Stimulated activated CD4-positive, alpha-beta T cell treated with anti-CD3 and anti-CD28 coated beads, Interleukin-12 subunit alpha, Interleukin-12 subunit beta, amount 100 ng/mL, for 24 hours (primary cell): Measurements from ENCODE around the gene TXNIP.
A peak's percentile ranks its signal among the peaks of the same experiment; 100 is the strongest.

Experiments
- DNase-seq, 2 experiments: peaks; one replicate each; pipeline ENCODE4 v3.0.0-alpha.2; 2020; ENCODE audit warnings: low read depth in 2 of 2

Gene TXNIP

DNA sequence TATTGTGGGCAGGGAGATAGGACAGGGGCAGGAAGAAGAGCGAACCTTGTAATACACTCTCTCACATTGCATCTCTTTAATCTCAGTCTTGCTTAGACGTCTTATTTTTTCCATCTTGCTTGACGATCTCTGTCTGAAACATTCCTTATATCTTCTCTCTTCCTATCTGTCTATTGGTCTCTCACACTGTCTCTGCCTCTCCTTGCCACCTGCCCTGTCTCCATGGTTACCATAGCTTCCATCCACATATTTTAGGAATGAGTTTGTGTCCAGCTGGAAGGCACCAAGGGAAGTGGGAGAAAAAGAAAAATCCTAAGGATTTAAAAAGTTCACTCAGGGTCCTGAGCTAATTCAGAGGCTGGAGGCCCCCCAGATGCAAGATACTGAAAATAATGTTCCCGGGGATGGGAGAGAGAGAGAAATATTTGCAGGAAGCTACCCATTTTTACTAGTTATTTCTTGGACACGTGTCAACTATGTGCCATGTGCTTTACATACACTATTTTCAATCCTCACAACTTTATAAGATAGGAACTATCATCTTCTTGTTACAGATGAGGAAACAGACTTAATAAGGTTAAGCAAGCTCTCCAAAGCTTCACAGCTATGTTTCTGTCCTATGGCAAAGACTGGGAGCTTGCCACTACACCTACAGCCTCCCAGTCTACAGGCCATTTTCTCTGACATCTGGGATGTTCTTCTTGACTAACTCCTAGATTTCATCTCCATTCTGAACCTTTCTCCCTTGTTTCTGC lies 32.9 kb downstream of the TXNIP start:
- DNase-seq = no peak

DNA sequence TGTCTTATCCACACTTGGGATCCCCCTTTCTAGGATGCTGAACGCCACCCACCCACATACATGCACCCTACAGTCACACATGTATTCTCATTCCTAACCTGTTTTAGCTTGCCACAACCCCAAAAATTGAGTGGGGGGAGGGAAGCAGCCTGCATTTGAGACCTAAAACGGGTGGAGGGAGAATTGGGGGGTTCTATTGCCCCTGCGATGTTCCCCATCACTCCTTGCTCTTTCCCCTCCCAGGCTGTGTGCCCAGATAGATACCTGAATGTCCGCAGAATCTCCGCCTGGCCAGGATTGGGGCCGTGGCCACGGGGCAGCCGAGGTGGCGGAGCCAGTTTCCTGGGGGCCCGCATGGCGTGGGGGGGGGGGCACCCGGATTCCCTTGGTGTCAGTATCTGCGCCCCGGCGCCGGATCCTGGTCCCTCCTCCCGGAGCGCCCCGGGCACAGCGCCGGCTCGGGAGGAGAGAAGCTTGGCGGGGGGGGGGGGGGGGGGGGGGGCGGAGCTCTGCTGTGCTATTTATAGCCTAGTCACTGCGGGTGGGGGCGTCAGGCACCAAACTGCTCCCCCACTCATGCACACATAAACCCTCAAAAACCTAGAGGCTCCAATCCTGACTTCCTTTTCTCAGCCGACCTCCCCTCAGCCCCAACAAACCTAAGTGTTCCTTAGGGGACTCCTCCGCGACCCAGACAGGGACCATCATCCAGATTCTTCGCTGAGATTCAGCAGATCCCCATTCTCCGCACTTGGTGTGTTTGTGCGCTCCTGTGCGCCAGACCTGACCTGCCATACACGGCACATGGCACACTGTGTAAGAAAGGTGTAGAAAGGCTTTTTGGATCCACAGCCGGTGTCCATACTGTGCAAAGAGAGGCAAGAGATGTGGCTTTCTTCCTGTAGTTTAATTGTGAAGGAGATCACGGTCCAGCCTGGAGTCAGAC lies 33.9 kb downstream of the TXNIP start:
- no peak for DNase-seq

DNA sequence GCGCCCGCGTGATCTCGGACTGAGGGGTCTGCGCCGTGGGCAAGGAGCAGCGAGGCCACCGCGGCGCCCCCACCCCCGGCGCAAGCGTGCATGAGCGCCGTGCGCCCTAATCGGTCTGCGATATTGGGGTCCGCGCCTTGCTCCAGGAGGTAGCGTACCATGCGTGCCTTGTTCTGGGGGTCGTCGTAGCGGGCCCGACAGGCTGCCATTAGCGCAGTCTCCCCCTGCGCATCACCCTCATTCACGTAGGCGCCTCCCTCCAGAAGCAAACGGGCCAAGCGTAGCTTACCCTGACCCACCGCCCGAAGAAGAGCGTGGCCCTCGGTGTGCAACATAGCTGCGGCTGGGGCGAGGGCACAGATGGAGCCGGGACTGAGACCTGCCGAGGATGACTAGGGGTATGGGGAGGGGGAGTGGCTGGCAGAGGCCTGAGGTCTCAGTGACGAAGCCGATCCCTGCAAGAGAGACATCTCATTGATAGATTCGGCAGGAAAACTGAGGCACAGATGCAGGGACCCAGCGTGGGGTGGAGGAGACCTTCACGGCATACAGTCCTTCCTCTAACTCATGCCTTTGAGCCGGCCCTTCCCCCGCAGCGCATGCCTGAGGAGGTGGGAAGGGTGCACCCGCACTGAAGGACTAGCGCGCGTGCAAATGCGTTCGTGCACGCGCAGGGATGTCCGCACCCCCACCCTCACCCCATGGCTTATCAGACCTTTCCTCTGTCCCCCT lies 34.8 kb downstream of the TXNIP start:
- peak; percentile 47 to 59 for DNase-seq

DNA sequence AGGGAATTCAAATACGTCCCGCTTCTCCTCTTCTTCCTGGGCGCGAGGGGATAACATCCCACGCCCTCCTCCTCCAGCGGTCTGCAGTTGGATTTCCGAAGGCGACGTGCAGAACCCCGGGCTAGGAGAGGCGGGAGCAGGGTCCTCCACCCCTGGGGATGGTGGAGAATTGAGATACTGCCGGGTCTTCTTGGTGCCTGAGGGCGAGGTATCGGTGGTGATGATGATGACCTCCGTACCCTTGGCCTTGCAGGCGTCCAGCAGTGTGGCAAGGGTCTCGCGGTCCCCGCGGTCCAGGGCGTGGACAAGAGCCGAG lies 35.3 kb downstream of the TXNIP start:
- DNase-seq = no peak

DNA sequence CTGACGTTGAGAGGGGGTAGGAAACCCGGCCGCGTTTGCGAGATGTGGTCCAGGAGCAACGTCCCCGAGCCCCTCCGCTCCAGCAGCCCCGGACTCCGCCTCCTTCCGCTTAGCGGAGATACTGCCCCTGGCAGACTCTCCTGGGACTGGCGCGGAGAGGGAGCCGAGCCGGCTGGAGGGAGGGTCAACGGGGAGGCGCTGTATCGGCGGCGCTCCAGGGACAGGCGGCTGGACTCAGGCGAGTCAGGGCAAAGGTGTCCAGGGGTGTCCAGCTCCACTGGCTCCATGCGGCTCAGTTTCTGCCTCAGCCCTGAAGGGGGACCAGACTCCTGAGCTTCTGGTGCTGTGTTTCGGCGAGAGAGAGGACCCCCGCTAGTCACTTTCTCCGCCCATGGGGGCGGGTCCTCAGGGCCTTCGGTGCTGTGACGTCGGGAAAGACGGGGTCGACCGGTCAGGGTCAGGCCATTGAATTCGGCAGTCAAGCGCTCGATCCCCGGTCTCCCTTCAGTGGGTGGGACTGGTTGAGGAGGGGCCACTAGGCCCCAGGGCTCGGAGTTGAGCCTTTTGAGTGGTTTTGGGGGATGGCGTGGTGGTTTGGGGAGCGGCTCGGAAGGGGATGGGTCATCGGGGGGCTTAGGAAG lies 35.8 kb downstream of the TXNIP start:
- no peak for DNase-seq

DNA sequence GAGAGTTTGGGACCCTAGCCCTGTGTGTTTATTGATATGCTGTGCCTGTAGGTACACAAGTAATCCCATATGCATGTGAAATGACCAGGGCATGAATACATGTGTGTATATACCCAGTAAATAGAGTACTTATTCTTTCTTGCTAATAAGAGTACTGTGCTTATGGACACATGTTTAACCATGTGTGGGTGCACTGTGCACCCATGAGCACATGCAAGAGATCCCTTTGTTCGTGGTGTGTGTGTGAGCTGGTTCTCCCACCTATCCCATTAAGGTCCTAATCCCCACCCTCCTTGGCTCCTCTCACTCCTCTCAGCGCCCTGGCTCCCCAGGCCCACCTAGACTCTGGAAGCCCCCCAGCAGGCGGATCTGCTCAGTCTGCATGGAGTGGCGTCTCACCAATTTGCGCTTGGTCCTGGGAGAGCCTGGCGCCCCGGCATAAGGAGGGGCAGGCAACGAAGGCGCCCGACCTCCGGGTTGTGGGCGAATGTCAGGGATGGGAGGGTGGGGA lies 36.4 kb downstream of the TXNIP start:
- no peak for DNase-seq

DNA sequence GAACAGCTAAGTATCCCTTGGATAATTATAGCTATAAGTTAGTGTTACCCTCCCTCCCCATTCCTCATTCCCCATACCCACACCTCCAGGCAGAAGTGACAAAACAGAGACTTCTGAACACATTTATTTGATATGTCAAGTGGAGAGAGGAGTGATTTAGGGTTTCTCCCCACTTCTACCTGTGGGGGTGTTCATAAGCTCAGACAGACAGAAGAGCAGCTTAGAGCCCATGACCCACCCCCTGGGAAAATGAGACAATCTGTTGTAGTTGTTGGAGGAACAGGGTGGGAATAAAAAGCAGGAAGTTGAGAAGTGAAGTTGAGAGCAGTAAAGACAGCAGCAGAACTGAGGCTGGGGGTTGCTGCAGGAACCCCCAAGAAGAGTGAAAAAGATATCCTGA lies 37.0 kb downstream of the TXNIP start:
- no peak for DNase-seq

DNA sequence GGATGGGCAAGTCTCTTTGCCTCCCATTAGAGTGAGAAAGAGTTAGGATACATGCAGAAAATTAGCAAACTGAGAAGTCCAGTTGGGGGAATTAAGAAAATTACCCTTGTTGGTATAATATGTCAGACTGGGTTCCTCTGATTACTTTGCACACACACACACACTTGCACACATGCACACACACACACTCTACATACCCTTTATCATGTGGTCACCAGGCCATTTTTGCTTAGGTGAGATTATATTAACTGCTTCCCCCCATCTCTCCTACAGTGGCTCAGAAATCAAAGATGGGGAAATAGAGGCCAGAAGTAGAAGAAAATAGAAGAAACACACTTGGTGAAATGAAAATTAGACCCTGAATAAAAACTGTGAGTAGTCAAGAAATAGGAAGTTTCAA lies 37.6 kb downstream of the TXNIP start:
- DNase-seq = no peak

DNA sequence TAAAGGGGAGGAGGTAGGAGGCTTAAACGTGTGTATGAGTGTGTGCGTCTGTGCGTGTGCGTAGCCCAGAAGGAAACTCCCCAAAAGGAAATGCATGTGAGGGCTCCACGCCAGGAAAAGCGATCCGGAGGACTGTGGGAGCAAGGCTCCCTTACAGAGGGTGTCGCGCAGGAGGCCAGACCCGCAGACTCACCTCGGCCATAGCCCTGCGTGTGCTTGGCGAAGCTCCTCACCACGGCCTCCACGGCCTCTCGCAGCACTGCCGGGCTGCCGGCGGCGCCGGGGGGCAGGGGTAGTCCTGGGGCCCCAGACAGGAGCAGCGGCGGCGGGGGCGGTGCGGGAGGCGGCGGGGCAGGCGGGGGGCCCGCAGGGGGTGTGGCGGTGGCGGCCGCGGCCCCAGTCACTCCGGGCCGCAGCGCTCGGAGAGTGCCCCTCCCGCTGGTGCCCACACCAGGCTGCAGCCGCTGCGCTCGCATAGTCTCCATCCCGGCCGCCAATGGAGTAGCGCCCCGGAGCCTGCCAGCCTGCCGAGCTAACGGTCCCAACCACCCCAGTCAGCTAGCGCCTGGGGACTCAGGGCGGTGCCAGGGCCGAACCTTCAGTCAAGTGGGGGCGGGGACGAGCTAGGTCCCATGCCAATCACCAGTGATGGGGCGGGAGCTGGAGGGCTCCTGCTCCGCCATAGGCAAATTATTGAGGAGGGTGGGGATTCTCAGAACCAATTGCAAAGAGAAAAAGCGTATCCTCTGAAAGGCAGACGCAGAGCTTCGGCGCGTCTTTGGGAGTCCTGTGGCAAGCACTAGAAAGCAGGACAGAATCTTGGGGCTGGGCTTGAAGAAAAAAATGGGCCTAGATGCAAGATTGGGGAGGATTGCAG lies 38.7 kb downstream of the TXNIP start, which contains the start of gene LIX1L:
LIX1L (minus strand) TSS at position 575 of the 877 bp plus-strand sequence; CDS start at position 485, 90 bp downstream.
- DNase-seq = peak; percentile 87 to 95

DNA sequence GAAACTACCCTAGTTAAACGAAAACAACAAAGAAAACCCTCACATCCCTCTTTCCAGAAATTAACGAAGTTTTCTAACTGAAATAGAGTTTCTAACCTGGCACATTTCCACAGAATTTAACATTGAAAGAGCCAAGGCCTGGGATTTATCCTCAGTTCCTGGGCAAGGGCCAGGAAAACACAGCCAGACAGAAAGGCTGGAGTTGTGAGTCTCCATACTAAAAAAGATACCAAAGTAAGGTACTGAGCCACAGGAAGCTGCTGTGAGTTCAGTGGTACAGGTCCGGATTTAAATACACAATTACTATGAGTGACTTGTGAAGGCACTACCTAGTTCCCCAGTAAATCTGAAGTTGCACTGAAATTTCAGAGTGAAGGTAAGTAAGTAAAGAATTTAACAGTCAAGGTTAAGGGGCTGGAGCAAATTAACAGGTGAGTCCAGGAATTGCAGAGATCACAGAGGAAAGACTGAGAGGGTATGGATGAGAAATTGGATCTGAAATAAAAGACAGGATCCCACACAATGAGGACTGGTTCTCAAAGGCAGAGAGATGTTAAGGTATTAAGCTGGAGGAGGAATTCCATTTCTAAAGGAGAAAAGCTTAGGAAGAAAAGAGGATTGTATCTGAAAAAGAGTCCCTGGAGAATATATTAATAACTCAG lies 39.5 kb downstream of the TXNIP start:
- no peak for DNase-seq

DNA sequence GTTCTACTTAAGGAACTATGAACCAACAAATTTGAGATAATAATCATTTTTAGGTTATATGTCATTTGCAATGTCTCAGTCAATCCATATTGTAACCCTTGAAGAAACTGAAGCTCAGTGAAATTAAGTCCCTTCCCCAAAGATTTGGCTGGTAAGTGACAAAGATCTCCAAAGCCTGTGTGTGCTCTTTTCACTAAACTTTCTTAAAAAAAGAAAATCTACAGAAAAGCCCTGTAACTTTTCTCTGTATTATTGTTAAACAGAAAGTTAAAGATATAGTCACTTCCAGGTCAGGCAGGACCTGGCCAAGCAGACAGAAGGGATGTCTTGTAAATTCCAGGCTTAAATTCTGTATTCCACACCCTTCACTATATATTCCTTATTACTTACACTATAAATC lies 40.0 kb downstream of the TXNIP start:
- DNase-seq = no peak

DNA sequence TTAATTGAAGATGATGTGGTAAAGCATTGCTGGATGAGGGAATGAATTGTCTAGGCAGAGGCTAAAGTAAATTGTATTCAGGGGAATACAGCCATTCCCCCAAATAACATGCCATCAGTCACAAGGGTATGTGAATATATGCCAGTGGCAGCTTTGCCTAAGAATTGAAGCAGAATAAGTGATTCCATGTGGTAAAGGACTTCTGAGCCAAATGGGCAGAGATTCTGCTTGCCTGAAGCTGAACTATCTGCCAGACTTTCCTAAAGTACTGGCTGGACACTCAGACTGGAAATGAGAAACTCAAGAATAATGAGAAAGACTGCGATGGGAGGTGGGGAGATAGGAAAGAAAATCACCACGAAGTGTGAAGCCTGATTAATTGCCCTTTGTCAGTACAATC lies 40.9 kb downstream of the TXNIP start:
- DNase-seq = no peak

DNA sequence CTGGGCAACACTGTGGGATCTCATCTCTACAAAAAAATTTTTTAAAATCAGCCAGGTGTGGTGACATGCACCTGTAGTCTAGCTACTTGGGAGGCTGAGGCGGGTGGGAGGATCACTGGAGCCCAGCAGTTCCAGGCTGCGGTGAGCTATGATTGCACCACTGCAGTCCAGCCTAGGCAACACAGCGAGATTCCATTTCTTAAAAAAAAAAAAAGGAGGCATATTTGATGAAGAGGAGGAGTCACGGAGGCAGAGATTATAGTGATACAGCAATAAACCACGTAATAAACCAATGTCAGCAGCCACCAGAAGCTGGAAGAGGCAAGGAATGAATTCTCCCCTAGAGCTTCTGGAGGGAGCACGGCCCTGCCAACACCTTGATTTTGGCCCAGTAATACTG lies 42.5 kb downstream of the TXNIP start:
- DNase-seq = no peak

DNA sequence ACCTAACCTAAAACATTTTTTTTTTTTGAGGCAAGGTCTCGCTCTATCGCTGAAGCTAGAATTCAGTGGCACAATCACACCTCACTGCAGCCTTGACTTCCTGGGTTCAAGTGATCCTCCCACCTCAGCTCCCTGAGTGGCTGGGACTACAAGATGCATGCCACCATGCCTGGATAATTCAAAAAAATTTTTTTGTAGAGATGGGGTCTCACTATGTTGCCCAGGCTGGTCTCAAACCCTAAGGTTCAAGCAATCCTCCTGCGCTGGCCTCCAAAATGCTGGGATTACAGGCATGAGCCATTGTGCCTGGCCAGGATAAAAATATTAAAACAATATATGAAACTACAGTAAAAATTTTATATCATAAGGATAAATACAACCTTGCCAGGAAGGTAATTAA lies 43.5 kb downstream of the TXNIP start:
- DNase-seq = no peak

DNA sequence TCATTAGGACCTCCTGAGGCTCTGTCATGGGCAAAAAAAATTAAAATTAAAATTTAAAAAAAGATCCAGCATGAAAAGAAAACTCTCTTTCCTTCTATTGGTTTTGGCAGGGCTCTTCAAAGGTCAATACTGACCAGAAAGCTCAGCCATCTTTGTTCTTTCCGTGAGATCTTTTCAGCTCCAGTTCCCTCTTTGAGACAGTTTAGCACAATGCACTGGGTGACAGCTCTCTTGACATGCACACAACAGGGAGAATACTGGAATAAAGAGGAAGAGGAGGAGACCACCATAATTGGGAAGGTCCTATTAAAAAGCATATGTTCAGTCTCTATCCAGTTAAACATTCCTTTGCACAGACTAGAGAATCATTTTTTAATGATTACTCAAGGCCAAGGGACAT lies 44.9 kb downstream of the TXNIP start:
- DNase-seq = no peak

DNA sequence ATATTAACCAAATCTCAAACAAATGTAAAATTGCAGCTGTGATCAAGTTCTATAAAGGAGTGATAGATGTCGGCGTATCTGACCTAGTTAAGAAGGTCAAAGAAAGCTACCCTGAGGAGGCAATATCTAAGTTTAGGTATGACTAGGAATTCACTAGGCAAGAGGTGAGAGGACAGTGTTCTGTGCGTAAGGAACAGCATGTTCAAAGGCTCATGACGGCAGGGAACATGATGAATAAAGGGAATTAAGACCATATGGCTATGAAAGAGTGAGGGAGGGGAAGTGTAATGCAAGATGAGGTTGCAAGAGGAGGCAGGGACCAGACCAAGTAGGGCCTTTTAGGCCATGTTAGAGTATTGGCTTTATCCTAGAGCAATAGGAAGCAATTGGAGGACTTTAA lies 47.2 kb downstream of the TXNIP start:
- DNase-seq = no peak

DNA sequence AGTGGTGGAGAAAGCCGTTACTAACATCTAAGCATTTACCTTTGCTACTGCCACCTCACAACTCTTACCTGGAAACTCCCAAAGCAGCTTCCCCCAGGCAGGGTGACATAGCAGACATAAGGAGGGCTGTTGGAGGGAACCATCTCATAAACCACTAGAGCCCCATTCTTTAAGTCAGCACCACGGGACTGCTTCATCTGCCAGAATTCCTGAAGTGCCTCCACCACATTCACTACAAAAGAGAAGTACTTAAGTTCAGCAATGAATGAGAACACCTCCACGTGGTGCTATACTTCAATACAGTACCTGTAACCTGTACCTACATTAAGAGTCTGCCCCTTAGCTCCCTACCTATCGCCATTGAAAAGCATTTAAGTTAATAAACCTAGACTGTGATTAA lies 48.8 kb downstream of the TXNIP start:
- no peak for DNase-seq

DNA sequence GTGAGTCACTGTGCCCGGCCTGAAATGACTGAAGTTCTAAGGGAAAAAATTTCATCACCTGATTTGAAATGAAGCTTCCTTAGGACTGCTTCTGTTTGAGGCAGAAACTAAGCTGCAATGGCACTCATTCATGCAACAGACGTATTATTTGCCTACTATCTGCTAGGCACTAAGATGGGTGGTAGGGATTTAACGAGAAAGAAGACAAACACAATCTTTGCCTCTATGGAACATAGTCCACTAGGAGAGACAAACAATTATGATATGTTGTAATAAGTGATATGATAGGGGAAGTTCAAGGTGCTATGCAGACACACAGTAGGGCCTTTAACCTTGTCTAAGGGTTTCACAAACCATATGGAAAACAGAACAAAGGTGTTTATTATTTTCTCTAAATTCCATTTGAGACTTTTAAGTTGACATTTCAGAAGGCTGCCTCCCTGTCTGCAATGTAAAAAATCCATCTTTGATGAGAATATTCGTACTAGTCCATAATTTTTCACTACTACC lies 49.8 kb downstream of the TXNIP start:
- no peak for DNase-seq

DNA sequence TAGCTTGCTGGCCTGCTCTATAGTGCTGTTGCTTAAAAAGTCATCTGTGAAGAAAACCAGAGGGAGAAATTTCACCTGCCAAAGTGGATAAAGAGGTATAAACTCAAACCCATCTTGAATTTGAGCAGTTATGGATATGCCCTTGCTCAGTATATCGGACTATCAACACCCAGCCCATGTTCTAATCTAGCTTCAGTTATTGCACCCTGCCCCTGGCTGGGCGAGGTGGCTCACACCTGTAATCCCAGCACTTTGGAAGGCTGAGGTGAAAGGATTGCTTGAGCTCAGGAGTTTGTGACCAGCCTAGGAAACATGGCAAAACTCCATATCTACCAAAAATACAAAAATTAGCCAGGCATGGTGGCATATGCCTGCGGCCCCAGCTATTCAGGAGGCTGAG lies 51.8 kb downstream of the TXNIP start:
- DNase-seq = no peak

DNA sequence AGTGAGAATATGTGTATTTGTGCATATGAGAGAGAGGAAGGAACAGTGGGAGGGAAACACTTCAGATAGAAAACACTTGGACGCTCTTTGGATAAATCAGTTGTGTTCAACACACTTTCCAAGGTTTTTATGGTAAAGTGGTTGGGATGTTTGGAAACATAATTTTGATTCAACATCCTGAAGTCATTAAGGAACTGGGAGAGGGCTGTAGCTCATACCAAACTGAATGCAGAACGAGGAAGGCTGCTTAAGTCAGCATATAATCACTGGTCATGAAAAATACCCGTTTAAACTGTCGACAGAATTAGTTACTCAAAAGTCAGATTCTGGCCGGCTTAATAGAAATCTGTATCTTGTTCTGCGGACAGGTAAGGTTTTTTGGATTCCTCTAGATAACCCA lies 53.5 kb downstream of the TXNIP start:
- no peak for DNase-seq
